K562 (cell line): Measurements from ENCODE around the gene LRRC8A. TPM values are rescaled to one million over a fixed set of nuclear protein-coding genes. Genes with fewer than 3 reads are reported as not detected.

Source experiments
- ATF4 ChIP-seq: fragments of 450-650 bp; formaldehyde crosslinking; IDR thresholded peaks from 2 replicates; pipeline ENCODE4 v1.4.0; 2022; ENCODE audit warnings: mild to moderate bottlenecking, moderate library complexity
- DPF2 ChIP-seq: fragments of 450-650 bp; IDR thresholded peaks from 2 replicates; pipeline ENCODE4 v1.6.1; 2016
- E2F3 ChIP-seq: fragments of 250-450 bp; sonication (Bioruptor Pico); IDR thresholded peaks from 2 replicates; pipeline ENCODE4 v1.4.0; 2020; ENCODE audit warnings: mild to moderate bottlenecking
- HNRNPLL ChIP-seq: fragments of 200-400 bp; formaldehyde crosslinking; IDR thresholded peaks from 2 replicates; pipeline ENCODE4 v1.6.1; 2017; ENCODE audit warnings: low read length, low read depth, mild to moderate bottlenecking; ENCODE audit not compliant: poor library complexity, severe bottlenecking
- L3MBTL2 ChIP-seq: fragments of 450-650 bp; IDR thresholded peaks from 2 replicates; pipeline ENCODE4 v1.6.1; 2016; ENCODE audit warnings: mild to moderate bottlenecking, moderate library complexity
- NCOA6 ChIP-seq: fragments of 450-650 bp; IDR thresholded peaks from 2 replicates; pipeline ENCODE4 v1.6.1; 2017; ENCODE audit warnings: mild to moderate bottlenecking
- NFIX ChIP-seq: fragments of 250-450 bp; sonication (Bioruptor Pico); IDR thresholded peaks from 2 replicates; pipeline ENCODE4 v1.4.0; 2020; ENCODE audit warnings: low read depth, mild to moderate bottlenecking, moderate library complexity
- RBBP5 ChIP-seq: fragments of 200-600 bp; sonication (generic); IDR thresholded peaks from 2 replicates; pipeline ENCODE4 v1.6.1; 2012; ENCODE audit warnings: borderline replicate concordance, mild to moderate bottlenecking, low read length, control low read depth, inconsistent platforms; ENCODE audit not compliant: insufficient read depth, poor library complexity, severe bottlenecking
- SOX6 ChIP-seq: fragments of 450-650 bp; IDR thresholded peaks from 2 replicates; pipeline ENCODE4 v1.6.1; 2014; ENCODE audit warnings: mild to moderate bottlenecking
- STAT5A ChIP-seq: IDR thresholded peaks from 2 replicates; pipeline ENCODE4 v1.6.1; 2012; ENCODE audit warnings: low read length, inconsistent platforms, borderline replicate concordance
- ZEB2 ChIP-seq: fragments of 450-650 bp; IDR thresholded peaks from 2 replicates; pipeline ENCODE4 v1.6.1; 2016
- ZNF224 ChIP-seq: sonication (generic); formaldehyde crosslinking; IDR thresholded peaks from 2 replicates; pipeline ENCODE4 v1.8.0; 2022; ENCODE audit warnings: mild to moderate bottlenecking, missing genetic modification reagents
- ZNF436 ChIP-seq: fragments of 250-450, 450-650 bp; sonication (Bioruptor Pico); formaldehyde crosslinking; IDR thresholded peaks from 2 replicates; pipeline ENCODE4 v1.7.0; 2020; ENCODE audit warnings: mild to moderate bottlenecking
- ZNF518B ChIP-seq: fragments of 250-450 bp; sonication (Bioruptor Pico); IDR thresholded peaks from 2 replicates; pipeline ENCODE4 v1.5.0; 2021; ENCODE audit warnings: mild to moderate bottlenecking, moderate library complexity
- ZNF583 ChIP-seq: fragments of 250-450 bp; sonication (Bioruptor Pico); IDR thresholded peaks from 2 replicates; pipeline ENCODE4 v1.4.0; 2020
- ZNF589 ChIP-seq: fragments of 200-800 bp; sonication (Bioruptor generic); IDR thresholded peaks from 2 replicates; pipeline ENCODE4 v1.6.1; 2016; ENCODE audit warnings: low read depth, missing genetic modification characterization, missing compliant biosample characterization
- ZNF592 ChIP-seq: fragments of 450-650 bp; IDR thresholded peaks from 2 replicates; pipeline ENCODE4 v1.6.1; 2017; ENCODE audit warnings: antibody characterized with exemption, mild to moderate bottlenecking
- ZNF639 ChIP-seq, 2 experiments: fragments of 200-800 bp in 1 of 2; sonication (Bioruptor generic) in 1 of 2; sonication (generic) in 1 of 2; formaldehyde crosslinking in 1 of 2; IDR thresholded peaks in 1 of 2; conservative IDR thresholded peaks in 1 of 2; 2 replicates each; pipeline versions ENCODE4 v1.5.0 to v1.6.1; 2016 to 2020; ENCODE audit warnings: missing compliant biosample characterization in 1 of 2, missing genetic modification characterization in 1 of 2, missing genetic modification reagents in 1 of 2
- ZNF76 ChIP-seq: fragments of 250-450 bp; sonication (Bioruptor Pico); IDR thresholded peaks from 2 replicates; pipeline ENCODE4 v1.4.0; 2020; ENCODE audit warnings: mild to moderate bottlenecking, moderate library complexity, borderline replicate concordance
- ZNF766 ChIP-seq: fragments of 200-800 bp; sonication (Bioruptor generic); conservative IDR thresholded peaks from 2 replicates; pipeline ENCODE4 v1.6.1; 2016; ENCODE audit warnings: missing genetic modification characterization, missing compliant biosample characterization
- ZNF830 ChIP-seq: fragments of 250-450 bp; sonication (Bioruptor Pico); IDR thresholded peaks from 2 replicates; pipeline ENCODE4 v1.5.0; 2021; ENCODE audit warnings: mild to moderate bottlenecking
- polyA plus RNA-seq, 8 experiments: library from polyadenylated mRNA; depleted of rRNA in 4 of 8; stranded (reverse) in 5 of 8; unstranded in 3 of 8; fragments of >200 nt; fragmentation: Nextera tagmentation in 2 of 8; fragmentation: Illumina TruSeq in 1 of 8; extraction: Ambion mirVana in 2 of 8; extraction: Trizol in 1 of 8; gene quantifications; 2 replicates each; pipeline versions ENCODE4 v1.2.1 to v1.2.3, GENCODE V29; 2011 to 2014; ENCODE audit warnings: inconsistent platforms in 1 of 8, missing spikeins in 1 of 8
- total RNA-seq, 7 experiments: library from RNA; depleted of rRNA in 6 of 7; stranded (reverse); fragments of >200 nt in 6 of 7; fragmentation: Illumina TruSeq in 2 of 7; extraction: Trizol in 2 of 7; gene quantifications; 2 replicates each; pipeline versions ENCODE4 v1.2.1 to v1.2.3, GENCODE V29; 2011 to 2021; ENCODE audit warnings: low replicate concordance in 1 of 7

The LRRC8A gene
- total and polyA plus RNA-seq, 9 of the 15 experiments (the other 6 are each of a cell fraction or from before 2014, with no cell fraction given): 2.9 to 24.7 (median 8.9) TPM

- no peak for TF ChIP-seq ZNF224 (CRISPR knock-in tag)
- TF ChIP-seq ZNF766 (CRISPR knock-in tag): no peak
- no peak for TF ChIP-seq ZNF436
- no peak for TF ChIP-seq ZNF518B (CRISPR knock-in tag)
- no peak for TF ChIP-seq ZNF589 (CRISPR knock-in tag)
- no peak for TF ChIP-seq ZEB2
- TF ChIP-seq NCOA6: no peak
- no peak for TF ChIP-seq HNRNPLL
- TF ChIP-seq ZNF639 (CRISPR knock-in tag; conservative IDR thresholded peaks at IDR 0.05 in 1 of 2, IDR thresholded peaks at IDR 0.05 in 1 of 2): 0 out of 4 replicates have a peak, but pooled peaks of 1 of the 2 experiments have one; percentile 65
- no peak for TF ChIP-seq RBBP5
- no peak for TF ChIP-seq NFIX (CRISPR knock-in tag)
- TF ChIP-seq E2F3: no peak
- TF ChIP-seq ZNF583 (CRISPR knock-in tag): no peak
- no peak for TF ChIP-seq ZNF76 (CRISPR knock-in tag)
- 0 out of 2 replicates have a peak, but pooled peaks have one; percentile 20 for TF ChIP-seq ZNF592
- peak; percentile 2; the same call in 1 of the 2 replicates for TF ChIP-seq L3MBTL2
- no peak for TF ChIP-seq STAT5A
- TF ChIP-seq DPF2: no peak
- TF ChIP-seq ZNF830 (CRISPR knock-in tag): no peak
- no peak for TF ChIP-seq SOX6
- no peak for TF ChIP-seq ATF4 (CRISPR knock-in tag)
Observed at GRCh38 chr9:128947277-128947526, 65.3 kb downstream of the LRRC8A start (continued).
